ENCODE measurements around the gene PSRC1.

GRCh38 chr1:109265741-109266330 lies 17.1 kb downstream of the PSRC1 start:
- TF ChIP-seq CTCF (IDR thresholded peaks at IDR 0.05; ENCODE audit: low read depth, low read length) = no peak
- TF ChIP-seq EZH2phosphoT487 (IDR thresholded peaks at IDR 0.05; ENCODE audit: low read depth) = no peak
